ENCODE measurements around the gene UBASH3B. TPM values are rescaled to one million over a fixed set of nuclear protein-coding genes. Genes with fewer than 3 reads are reported as not detected.

UBASH3B gene
- polyA plus RNA-seq, 2 donors: 0.69 to 0.91 TPM

DNA sequence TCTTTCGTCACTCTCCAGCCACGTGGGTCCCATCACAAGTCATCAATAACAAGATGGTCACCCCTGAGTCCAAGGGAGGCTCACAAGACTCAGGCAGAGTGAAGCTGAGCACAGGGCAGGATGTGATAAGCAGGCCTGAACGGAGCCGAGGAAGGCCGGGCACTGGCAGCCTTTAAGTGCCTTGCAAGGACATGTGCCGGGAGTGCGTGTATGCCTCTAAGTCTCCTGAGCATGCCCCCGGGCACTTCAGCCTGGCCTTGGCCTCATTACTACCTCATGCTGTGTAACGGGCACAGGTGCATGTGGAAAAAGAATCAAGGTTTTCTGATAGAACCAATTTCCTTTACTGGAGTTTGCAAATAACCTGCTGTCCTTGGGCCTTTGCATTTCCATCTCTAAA, 55.8 kb downstream of the UBASH3B start:
- Histone ChIP-seq H3K27ac (ENCODE audit: low read depth in 2 of 2, low read length in 1 of 2) (no peak overlapping the region), H3K4me3 (ENCODE audit: low read depth in 1 of 2, low read length in 2 of 2) (no peak overlapping the region), H3K36me3 (ENCODE audit: control insufficient read depth in 2 of 2, insufficient read depth in 2 of 2, low read length in 1 of 2) (no peaks in the 10 kb centered on the region), H3K4me1 (ENCODE audit: control insufficient read depth in 2 of 2, insufficient read depth in 2 of 2, low read length in 1 of 2) (peaks cover 0 to 2% of the 10 kb centered on the region in 2 donors), H3K9me3 (ENCODE audit: control insufficient read depth in 2 of 2, insufficient read depth in 1 of 2, low read depth in 1 of 2, low read length in 1 of 2) (no peaks in the 10 kb centered on the region), H3K27me3 (ENCODE audit: control insufficient read depth in 1 of 2, insufficient read depth in 2 of 2, low read length in 2 of 2) (no peaks in the 10 kb centered on the region)
- 58 to 65% methylated on average over 9 of the region's 9 CpGs for WGBS, 2 donors

- 42 to 48% methylated on average over 5 of the region's 5 CpGs for WGBS, 2 donors
- Histone ChIP-seq H3K9me3 (ENCODE audit: control insufficient read depth in 2 of 2, insufficient read depth in 1 of 2, low read depth in 1 of 2, low read length in 1 of 2) (no peaks in the 10 kb centered on the region), H3K4me3 (ENCODE audit: low read depth in 1 of 2, low read length in 2 of 2) (no peak overlapping the region), H3K27ac (ENCODE audit: low read depth in 2 of 2, low read length in 1 of 2) (no peak overlapping the region), H3K27me3 (ENCODE audit: control insufficient read depth in 1 of 2, insufficient read depth in 2 of 2, low read length in 2 of 2) (no peaks in the 10 kb centered on the region), H3K36me3 (ENCODE audit: control insufficient read depth in 2 of 2, insufficient read depth in 2 of 2, low read length in 1 of 2) (no peaks in the 10 kb centered on the region), H3K4me1 (ENCODE audit: control insufficient read depth in 2 of 2, insufficient read depth in 2 of 2, low read length in 1 of 2) (peaks cover 0 to 2% of the 10 kb centered on the region in 2 donors)
These were observed 56.4 kb downstream of the UBASH3B start for GRCh38 chr11:122711831-122712381.

- peaks cover 0 to 2% of the 10 kb centered on the region in 2 donors for H3K4me1 ChIP-seq (ENCODE audit: control insufficient read depth in 2 of 2, insufficient read depth in 2 of 2, low read length in 1 of 2)
- H3K9me3 ChIP-seq (ENCODE audit: control insufficient read depth in 2 of 2, insufficient read depth in 1 of 2, low read depth in 1 of 2, low read length in 1 of 2): no peaks in the 10 kb centered on the region
- H3K36me3 ChIP-seq (ENCODE audit: control insufficient read depth in 2 of 2, insufficient read depth in 2 of 2, low read length in 1 of 2): no peaks in the 10 kb centered on the region
- no peaks in the 10 kb centered on the region for H3K27me3 ChIP-seq (ENCODE audit: control insufficient read depth in 1 of 2, insufficient read depth in 2 of 2, low read length in 2 of 2)
- H3K27ac ChIP-seq (ENCODE audit: low read depth in 2 of 2, low read length in 1 of 2): no peak overlapping the region
- WGBS, 2 donors: 87 to 92% methylated on average over 5 of the region's 5 CpGs
- no peak overlapping the region for H3K4me3 ChIP-seq (ENCODE audit: low read depth in 1 of 2, low read length in 2 of 2)
These were observed 58.5 kb downstream of the UBASH3B start for GRCh38 chr11:122714004-122714403.

DNA sequence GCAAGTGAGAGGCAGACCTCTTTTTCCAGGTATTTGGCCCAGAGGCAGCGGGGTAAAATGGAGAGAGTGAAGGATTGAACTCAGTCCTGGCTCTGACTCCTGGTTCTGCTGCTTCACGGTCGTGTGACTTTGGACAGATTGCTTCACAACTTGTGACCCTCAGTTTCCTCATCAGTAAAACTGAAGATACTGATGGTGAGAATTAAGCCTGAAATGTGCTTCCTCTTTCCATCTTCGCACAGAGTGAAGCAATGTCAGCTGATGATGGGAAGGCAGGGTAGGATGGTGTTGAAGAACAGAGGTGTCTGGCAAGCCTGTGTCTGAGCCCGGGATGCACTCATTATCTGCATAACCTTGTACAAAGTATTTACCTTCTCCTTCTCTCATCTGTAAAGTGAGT, 59.0 kb downstream of the UBASH3B start:
- H3K4me1 ChIP-seq (ENCODE audit: control insufficient read depth in 2 of 2, insufficient read depth in 2 of 2, low read length in 1 of 2): peaks cover 0 to 2% of the 10 kb centered on the region in 2 donors
- no peak overlapping the region for H3K4me3 ChIP-seq (ENCODE audit: low read depth in 1 of 2, low read length in 2 of 2)
- no peak overlapping the region for H3K27ac ChIP-seq (ENCODE audit: low read depth in 2 of 2, low read length in 1 of 2)
- H3K36me3 ChIP-seq (ENCODE audit: control insufficient read depth in 2 of 2, insufficient read depth in 2 of 2, low read length in 1 of 2): no peaks in the 10 kb centered on the region
- WGBS, 2 donors: 87 to 92% methylated on average over 5 of the region's 5 CpGs
- H3K9me3 ChIP-seq (ENCODE audit: control insufficient read depth in 2 of 2, insufficient read depth in 1 of 2, low read depth in 1 of 2, low read length in 1 of 2): no peaks in the 10 kb centered on the region
- no peaks in the 10 kb centered on the region for H3K27me3 ChIP-seq (ENCODE audit: control insufficient read depth in 1 of 2, insufficient read depth in 2 of 2, low read length in 2 of 2)

- Histone ChIP-seq H3K4me1 (ENCODE audit: control insufficient read depth in 2 of 2, insufficient read depth in 2 of 2, low read length in 1 of 2) (peaks cover 0 to 2% of the 10 kb centered on the region in 2 donors), H3K9me3 (ENCODE audit: control insufficient read depth in 2 of 2, insufficient read depth in 1 of 2, low read depth in 1 of 2, low read length in 1 of 2) (no peaks in the 10 kb centered on the region), H3K36me3 (ENCODE audit: control insufficient read depth in 2 of 2, insufficient read depth in 2 of 2, low read length in 1 of 2) (no peaks in the 10 kb centered on the region), H3K4me3 (ENCODE audit: low read depth in 1 of 2, low read length in 2 of 2) (no peak overlapping the region), H3K27ac (ENCODE audit: low read depth in 2 of 2, low read length in 1 of 2) (no peak overlapping the region), H3K27me3 (ENCODE audit: control insufficient read depth in 1 of 2, insufficient read depth in 2 of 2, low read length in 2 of 2) (no peaks in the 10 kb centered on the region)
- 60 to 73% methylated on average over 11 of the region's 11 CpGs for WGBS, 2 donors
These were observed 60.3 kb downstream of the UBASH3B start for GRCh38 chr11:122715548-122716440.

GRCh38 chr11:122717264-122717867, 61.8 kb downstream of the UBASH3B start:
- Histone ChIP-seq H3K9me3 (ENCODE audit: control insufficient read depth in 2 of 2, insufficient read depth in 1 of 2, low read depth in 1 of 2, low read length in 1 of 2) (no peaks in the 10 kb centered on the region), H3K36me3 (ENCODE audit: control insufficient read depth in 2 of 2, insufficient read depth in 2 of 2, low read length in 1 of 2) (no peaks in the 10 kb centered on the region), H3K27me3 (ENCODE audit: control insufficient read depth in 1 of 2, insufficient read depth in 2 of 2, low read length in 2 of 2) (no peaks in the 10 kb centered on the region), H3K27ac (ENCODE audit: low read depth in 2 of 2, low read length in 1 of 2) (no peak overlapping the region), H3K4me3 (ENCODE audit: low read depth in 1 of 2, low read length in 2 of 2) (no peak overlapping the region), H3K4me1 (ENCODE audit: control insufficient read depth in 2 of 2, insufficient read depth in 2 of 2, low read length in 1 of 2) (no peaks in the 10 kb centered on the region)
- WGBS, 2 donors: 65 to 67% methylated on average over 9 of the region's 9 CpGs

- Histone ChIP-seq H3K4me3 (ENCODE audit: low read depth in 1 of 2, low read length in 2 of 2) (no peak overlapping the region), H3K36me3 (ENCODE audit: control insufficient read depth in 2 of 2, insufficient read depth in 2 of 2, low read length in 1 of 2) (no peaks in the 10 kb centered on the region), H3K27ac (ENCODE audit: low read depth in 2 of 2, low read length in 1 of 2) (no peak overlapping the region), H3K9me3 (ENCODE audit: control insufficient read depth in 2 of 2, insufficient read depth in 1 of 2, low read depth in 1 of 2, low read length in 1 of 2) (no peaks in the 10 kb centered on the region), H3K27me3 (ENCODE audit: control insufficient read depth in 1 of 2, insufficient read depth in 2 of 2, low read length in 2 of 2) (no peaks in the 10 kb centered on the region), H3K4me1 (ENCODE audit: control insufficient read depth in 2 of 2, insufficient read depth in 2 of 2, low read length in 1 of 2) (no peaks in the 10 kb centered on the region)
- 71 to 74% methylated on average over 7 of the region's 7 CpGs for WGBS, 2 donors
These were observed 64.8 kb downstream of the UBASH3B start for GRCh38 chr11:122720107-122720881.

DNA sequence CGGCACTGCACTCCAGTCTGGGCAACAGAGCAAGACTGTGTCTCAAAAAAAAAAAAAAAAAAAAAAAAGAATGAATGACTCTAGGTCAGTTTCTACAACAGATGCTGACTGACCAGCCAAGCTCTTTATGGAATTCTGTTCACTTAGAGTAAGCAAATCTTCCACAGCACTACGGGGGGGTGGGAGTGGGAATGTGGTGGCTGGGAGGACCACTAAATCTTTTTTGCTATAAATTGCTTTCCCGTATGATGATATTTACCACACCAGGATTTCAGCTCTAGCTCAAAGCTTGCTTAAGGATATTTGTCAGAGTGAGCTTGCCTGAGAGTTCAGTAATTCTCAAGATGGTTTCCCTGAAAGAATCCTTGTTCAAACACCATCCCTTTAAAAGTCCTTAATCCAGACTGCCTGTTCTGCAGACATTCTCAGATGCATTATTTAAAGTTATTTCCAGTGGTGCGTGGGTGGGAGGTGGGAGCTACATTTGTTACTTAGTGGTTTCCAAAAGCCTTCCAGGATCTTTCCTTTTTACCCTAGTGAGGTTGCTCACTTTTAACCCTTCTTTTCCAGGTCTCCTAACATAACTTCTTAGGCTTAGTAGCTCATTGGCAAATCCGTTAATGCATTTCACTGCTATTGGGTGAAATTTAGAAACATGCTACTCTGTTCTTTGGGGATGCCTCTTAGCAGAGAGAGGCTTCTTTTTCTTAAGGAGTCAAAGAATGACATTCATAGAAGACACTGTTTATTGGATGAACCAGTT, 65.9 kb downstream of the UBASH3B start:
- no peaks in the 10 kb centered on the region for H3K4me1 ChIP-seq (ENCODE audit: control insufficient read depth in 2 of 2, insufficient read depth in 2 of 2, low read length in 1 of 2)
- H3K36me3 ChIP-seq (ENCODE audit: control insufficient read depth in 2 of 2, insufficient read depth in 2 of 2, low read length in 1 of 2): no peaks in the 10 kb centered on the region
- H3K9me3 ChIP-seq (ENCODE audit: control insufficient read depth in 2 of 2, insufficient read depth in 1 of 2, low read depth in 1 of 2, low read length in 1 of 2): no peaks in the 10 kb centered on the region
- whole genome bisulfite sequencing, 2 donors: 28 to 50% methylated on average over 5 of the region's 5 CpGs
- H3K27ac ChIP-seq (ENCODE audit: low read depth in 2 of 2, low read length in 1 of 2): no peak overlapping the region
- H3K27me3 ChIP-seq (ENCODE audit: control insufficient read depth in 1 of 2, insufficient read depth in 2 of 2, low read length in 2 of 2): no peaks in the 10 kb centered on the region
- no peak overlapping the region for H3K4me3 ChIP-seq (ENCODE audit: low read depth in 1 of 2, low read length in 2 of 2)

- Histone ChIP-seq H3K27ac (ENCODE audit: low read depth in 2 of 2, low read length in 1 of 2) (no peak overlapping the region), H3K4me3 (ENCODE audit: low read depth in 1 of 2, low read length in 2 of 2) (no peak overlapping the region), H3K4me1 (ENCODE audit: control insufficient read depth in 2 of 2, insufficient read depth in 2 of 2, low read length in 1 of 2) (no peaks in the 10 kb centered on the region), H3K9me3 (ENCODE audit: control insufficient read depth in 2 of 2, insufficient read depth in 1 of 2, low read depth in 1 of 2, low read length in 1 of 2) (no peaks in the 10 kb centered on the region), H3K36me3 (ENCODE audit: control insufficient read depth in 2 of 2, insufficient read depth in 2 of 2, low read length in 1 of 2) (no peaks in the 10 kb centered on the region), H3K27me3 (ENCODE audit: control insufficient read depth in 1 of 2, insufficient read depth in 2 of 2, low read length in 2 of 2) (no peaks in the 10 kb centered on the region)
- 85 to 91% methylated on average over 2 of the region's 2 CpGs for WGBS, 2 donors
These were observed 66.4 kb downstream of the UBASH3B start for GRCh38 chr11:122721964-122722266.

Measured in esophagus (tissue), 2 donors.